Measurements from ENCODE around the gene LGALS7B. TPM values are rescaled to one million over a fixed set of nuclear protein-coding genes. Genes with fewer than 3 reads are reported as not detected.

The LGALS7B gene
- total RNA-seq, 1 experiment from 2014 or later = 3.6 TPM

DNA sequence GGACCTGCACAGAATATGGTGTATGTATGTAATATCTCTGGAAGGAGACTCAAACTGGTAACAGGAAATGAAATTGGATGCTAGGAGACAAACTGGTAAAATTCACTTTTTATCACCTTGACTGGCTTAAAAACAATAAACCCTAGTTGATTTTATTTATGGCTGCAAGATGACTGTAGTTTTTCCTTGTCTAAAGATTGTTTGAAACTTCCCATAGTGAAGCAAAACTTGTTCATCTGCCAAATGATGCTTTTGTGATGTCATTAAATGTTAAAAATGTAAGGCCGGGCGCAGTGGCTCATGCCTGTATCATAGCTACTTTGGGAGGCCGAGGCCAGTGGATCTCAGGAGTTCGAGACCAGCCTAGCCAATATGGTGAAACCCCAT, 45.1 kb downstream of the LGALS7B start:
- intact Hi-C loops (cut with micrococcal nuclease; ENCODE audit: unreplicated experiment) = loop anchor here (5.0 to 10.0 kb wide), 2 partner anchors 102 to 319 kb away; no protein-coding TSS in a partner anchor
- Histone ChIP-seq H3K27ac (ENCODE audit: low read length) (peak overlapping the region; percentile 86), H3K4me3 (ENCODE audit: low read depth in 2 of 2, low read length in 2 of 2) (no peak overlapping the region), H3K4me1 (ENCODE audit: control insufficient read depth, insufficient read depth, low read length) (peaks cover 85% of the 10 kb centered on the region), H3K27me3 (ENCODE audit: control insufficient read depth, insufficient read depth, low read length) (no peaks in the 10 kb centered on the region), H3K36me3 (ENCODE audit: control insufficient read depth, insufficient read depth, low read length) (peaks cover 30% of the 10 kb centered on the region), H3K9me3 (ENCODE audit: control insufficient read depth, insufficient read depth, low read depth, low read length) (no peaks in the 10 kb centered on the region)
- BruUV-seq (replicated peaks) = no TSS peak
- ChIA-PET CTCF (interaction anchor here (0.7 kb wide), 1 partner anchor 111 kb away, joined by 6 read pairs; no protein-coding TSS in a partner anchor), POLR2A (interaction anchor here (0.6 to 1.7 kb wide), 10 partner anchors 10 to 302 kb away, joined by 3 to 20 read pairs (median 3); partner anchors contain the start of genes ACTN4, NFKBIB and SIRT2)
- no peak for DNase-seq (ENCODE audit: low read depth, low spot score)
- no peak for ATAC-seq
- in situ Hi-C loops (cut with HindIII; ENCODE audit: low pct_unique_long_range_greater_than_20kb, low sequenced_read_pairs) = no loop called here
- no peak for TF ChIP-seq TCF7L2 (IDR thresholded peaks at IDR 0.05; ENCODE audit: low read depth, low read length)
- TF ChIP-seq, protein P1, sequence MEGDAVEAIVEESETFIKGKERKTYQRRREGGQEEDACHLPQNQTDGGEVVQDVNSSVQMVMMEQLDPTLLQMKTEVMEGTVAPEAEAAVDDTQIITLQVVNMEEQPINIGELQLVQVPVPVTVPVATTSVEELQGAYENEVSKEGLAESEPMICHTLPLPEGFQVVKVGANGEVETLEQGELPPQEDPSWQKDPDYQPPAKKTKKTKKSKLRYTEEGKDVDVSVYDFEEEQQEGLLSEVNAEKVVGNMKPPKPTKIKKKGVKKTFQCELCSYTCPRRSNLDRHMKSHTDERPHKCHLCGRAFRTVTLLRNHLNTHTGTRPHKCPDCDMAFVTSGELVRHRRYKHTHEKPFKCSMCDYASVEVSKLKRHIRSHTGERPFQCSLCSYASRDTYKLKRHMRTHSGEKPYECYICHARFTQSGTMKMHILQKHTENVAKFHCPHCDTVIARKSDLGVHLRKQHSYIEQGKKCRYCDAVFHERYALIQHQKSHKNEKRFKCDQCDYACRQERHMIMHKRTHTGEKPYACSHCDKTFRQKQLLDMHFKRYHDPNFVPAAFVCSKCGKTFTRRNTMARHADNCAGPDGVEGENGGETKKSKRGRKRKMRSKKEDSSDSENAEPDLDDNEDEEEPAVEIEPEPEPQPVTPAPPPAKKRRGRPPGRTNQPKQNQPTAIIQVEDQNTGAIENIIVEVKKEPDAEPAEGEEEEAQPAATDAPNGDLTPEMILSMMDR (IDR thresholded peaks at IDR 0.05) = no peak
- no peak for TF ChIP-seq POLR2AphosphoS5 (IDR thresholded peaks at IDR 0.05; ENCODE audit: low read depth, low read length)
- TF ChIP-seq SIN3A (IDR thresholded peaks at IDR 0.05; ENCODE audit: borderline replicate concordance, insufficient read depth, low read depth, low read length) = no peak
- TF ChIP-seq, protein P2, sequence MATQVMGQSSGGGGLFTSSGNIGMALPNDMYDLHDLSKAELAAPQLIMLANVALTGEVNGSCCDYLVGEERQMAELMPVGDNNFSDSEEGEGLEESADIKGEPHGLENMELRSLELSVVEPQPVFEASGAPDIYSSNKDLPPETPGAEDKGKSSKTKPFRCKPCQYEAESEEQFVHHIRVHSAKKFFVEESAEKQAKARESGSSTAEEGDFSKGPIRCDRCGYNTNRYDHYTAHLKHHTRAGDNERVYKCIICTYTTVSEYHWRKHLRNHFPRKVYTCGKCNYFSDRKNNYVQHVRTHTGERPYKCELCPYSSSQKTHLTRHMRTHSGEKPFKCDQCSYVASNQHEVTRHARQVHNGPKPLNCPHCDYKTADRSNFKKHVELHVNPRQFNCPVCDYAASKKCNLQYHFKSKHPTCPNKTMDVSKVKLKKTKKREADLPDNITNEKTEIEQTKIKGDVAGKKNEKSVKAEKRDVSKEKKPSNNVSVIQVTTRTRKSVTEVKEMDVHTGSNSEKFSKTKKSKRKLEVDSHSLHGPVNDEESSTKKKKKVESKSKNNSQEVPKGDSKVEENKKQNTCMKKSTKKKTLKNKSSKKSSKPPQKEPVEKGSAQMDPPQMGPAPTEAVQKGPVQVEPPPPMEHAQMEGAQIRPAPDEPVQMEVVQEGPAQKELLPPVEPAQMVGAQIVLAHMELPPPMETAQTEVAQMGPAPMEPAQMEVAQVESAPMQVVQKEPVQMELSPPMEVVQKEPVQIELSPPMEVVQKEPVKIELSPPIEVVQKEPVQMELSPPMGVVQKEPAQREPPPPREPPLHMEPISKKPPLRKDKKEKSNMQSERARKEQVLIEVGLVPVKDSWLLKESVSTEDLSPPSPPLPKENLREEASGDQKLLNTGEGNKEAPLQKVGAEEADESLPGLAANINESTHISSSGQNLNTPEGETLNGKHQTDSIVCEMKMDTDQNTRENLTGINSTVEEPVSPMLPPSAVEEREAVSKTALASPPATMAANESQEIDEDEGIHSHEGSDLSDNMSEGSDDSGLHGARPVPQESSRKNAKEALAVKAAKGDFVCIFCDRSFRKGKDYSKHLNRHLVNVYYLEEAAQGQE (IDR thresholded peaks at IDR 0.05; ENCODE audit: insufficient read depth in 1 of 2, low read depth in 2 of 2, low read length in 1 of 2) = no peak

- ATAC-seq (no peak), DNase-seq (ENCODE audit: low read depth, low spot score) (no peak)
- CTCF ChIA-PET = interaction anchor here (0.6 kb wide), 2 partner anchors 259 to 356 kb away, joined by 3 read pairs; no protein-coding TSS in a partner anchor
- H3K4me3 ChIP-seq (ENCODE audit: low read depth in 2 of 2, low read length in 2 of 2) = no peak overlapping the region
- POLR2A ChIA-PET = interaction anchor here (0.6 to 1.7 kb wide), 7 partner anchors 10 to 187 kb away, joined by 3 to 20 read pairs (median 3); partner anchors contain the start of genes ACTN4 and HNRNPL
- intact Hi-C loops (cut with micrococcal nuclease; ENCODE audit: unreplicated experiment) (loop anchor here (5.0 to 10.0 kb wide), 2 partner anchors 102 to 320 kb away; no protein-coding TSS in a partner anchor), in situ Hi-C loops (cut with HindIII; ENCODE audit: low pct_unique_long_range_greater_than_20kb, low sequenced_read_pairs) (no loop called here)
- no peak for TF ChIP-seq TCF7L2 (IDR thresholded peaks at IDR 0.05; ENCODE audit: low read depth, low read length)
- TF ChIP-seq SIN3A (IDR thresholded peaks at IDR 0.05; ENCODE audit: borderline replicate concordance, insufficient read depth, low read depth, low read length) = no peak
- TF ChIP-seq, protein P1 (IDR thresholded peaks at IDR 0.05) = no peak
- TF ChIP-seq, protein P2 (IDR thresholded peaks at IDR 0.05; ENCODE audit: insufficient read depth in 1 of 2, low read depth in 2 of 2, low read length in 1 of 2) = no peak
- TF ChIP-seq POLR2AphosphoS5 (IDR thresholded peaks at IDR 0.05; ENCODE audit: low read depth, low read length) = no peak
- H3K36me3 ChIP-seq (ENCODE audit: control insufficient read depth, insufficient read depth, low read length) = peaks cover 35% of the 10 kb centered on the region
- BruUV-seq (replicated peaks) = no TSS peak
- no peaks in the 10 kb centered on the region for H3K27me3 ChIP-seq (ENCODE audit: control insufficient read depth, insufficient read depth, low read length)
- H3K27ac ChIP-seq (ENCODE audit: low read length) = peak overlapping the region; percentile 86
- H3K4me1 ChIP-seq (ENCODE audit: control insufficient read depth, insufficient read depth, low read length) = peaks cover 89% of the 10 kb centered on the region
- no peaks in the 10 kb centered on the region for H3K9me3 ChIP-seq (ENCODE audit: control insufficient read depth, insufficient read depth, low read depth, low read length)
These were observed 45.6 kb downstream of the LGALS7B start for GRCh38 chr19:38834590-38834989.

Measured in Panc1 (cell line).